ENCODE measurements around the gene ULK1.

ULK1 gene

GRCh38 chr12:131894981-131895639, 688 bp downstream of the ULK1 start:
- peak overlapping the region; percentile 77 for H3K4me3 ChIP-seq (ENCODE audit: low read depth, low read length)
- TF ChIP-seq CTCF (IDR thresholded peaks at IDR 0.05; ENCODE audit: control insufficient read depth, extremely low read depth, insufficient read depth): no peak
- DNase-seq (ENCODE audit: low read depth): no peak

GRCh38 chr12:131895640-131896079, 1.2 kb downstream of the ULK1 start:
- no peak for TF ChIP-seq CTCF (IDR thresholded peaks at IDR 0.05; ENCODE audit: control insufficient read depth, extremely low read depth, insufficient read depth)
- no peak for DNase-seq (ENCODE audit: low read depth)
- H3K4me3 ChIP-seq (ENCODE audit: low read depth, low read length): peak overlapping the region; percentile 77

- DNase-seq (ENCODE audit: low read depth): peak; percentile 86
- TF ChIP-seq CTCF (IDR thresholded peaks at IDR 0.05; ENCODE audit: control insufficient read depth, extremely low read depth, insufficient read depth): no peak
- H3K4me3 ChIP-seq (ENCODE audit: low read depth, low read length): peak overlapping the region; percentile 77
These were observed 1.8 kb downstream of the ULK1 start for GRCh38 chr12:131896080-131896810.

GRCh38 chr12:131896811-131897270, 2.4 kb downstream of the ULK1 start:
- peak overlapping the region; percentile 77 for H3K4me3 ChIP-seq (ENCODE audit: low read depth, low read length)
- TF ChIP-seq CTCF (IDR thresholded peaks at IDR 0.05; ENCODE audit: control insufficient read depth, extremely low read depth, insufficient read depth): no peak

DNA sequence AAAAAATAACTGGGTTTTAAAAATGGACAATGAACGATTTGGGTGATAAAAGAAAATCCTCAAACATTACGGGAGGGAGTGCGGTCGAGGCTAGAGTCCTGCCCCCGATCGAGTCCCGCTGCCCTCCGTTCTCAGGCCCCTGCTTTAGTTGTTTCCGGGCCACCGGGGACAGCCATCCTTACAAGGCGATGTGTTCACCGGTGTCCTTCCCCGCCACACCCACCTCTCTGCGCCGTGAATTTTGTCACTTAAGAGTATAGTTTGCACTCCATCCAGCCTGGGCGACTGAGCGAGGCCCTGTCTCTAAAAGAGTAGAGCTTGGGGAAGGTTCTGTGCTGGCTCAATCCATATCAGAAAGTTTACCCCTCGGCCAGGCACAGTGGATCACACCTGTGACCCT, 2.9 kb downstream of the ULK1 start:
- H3K4me3 ChIP-seq (ENCODE audit: low read depth, low read length): peak overlapping the region; percentile 77
- no peak for DNase-seq (ENCODE audit: low read depth)

More at GRCh38 chr12:131896811-131897270, 2.4 kb downstream of the ULK1 start:
- DNase-seq (ENCODE audit: low read depth): peak; percentile 19

GRCh38 chr12:131897875-131898274, 3.5 kb downstream of the ULK1 start:
- no peak for TF ChIP-seq CTCF (IDR thresholded peaks at IDR 0.05; ENCODE audit: control insufficient read depth, extremely low read depth, insufficient read depth)
- H3K4me3 ChIP-seq (ENCODE audit: low read depth, low read length): no peak overlapping the region
- no peak for DNase-seq (ENCODE audit: low read depth)

More for the DNA sequence above, 2.9 kb downstream of the ULK1 start:
- TF ChIP-seq CTCF (IDR thresholded peaks at IDR 0.05; ENCODE audit: control insufficient read depth, extremely low read depth, insufficient read depth): no peak

Data from LNCaP clone FGC (cell line).